KMS-11 (cell line): Measurements from ENCODE around the gene CRADD.
"Not testable (repeated sequence)": the region's sequence is repeated elsewhere in the genome, so short reads cannot be mapped to it uniquely, and the experiment has no call there.

ENCODE experiments used
- H2AFZ ChIP-seq: fragments of 200-600 bp; sonication (generic); 2 replicates; pipeline ENCODE4 v1.6.1; 2016; ENCODE audit warnings: antibody characterized with exemption, mixed run types, low read depth
- H3K27ac ChIP-seq: fragments of 200-600 bp; sonication (generic); 2 replicates; pipeline ENCODE4 v1.6.1; 2016; ENCODE audit warnings: mild to moderate bottlenecking, mixed run types
- H3K27me3 ChIP-seq: fragments of 200-600 bp; sonication (generic); 2 replicates; pipeline ENCODE4 v1.6.1; 2017; ENCODE audit warnings: mild to moderate bottlenecking, low read depth, mixed run types, moderate library complexity; ENCODE audit not compliant: insufficient read depth
- H3K36me3 ChIP-seq: fragments of 200-600 bp; sonication (generic); 2 replicates; pipeline ENCODE4 v1.6.1; 2017; ENCODE audit warnings: mild to moderate bottlenecking, mixed run types; ENCODE audit not compliant: insufficient read depth
- H3K4me1 ChIP-seq: fragments of 200-600 bp; sonication (generic); 2 replicates; pipeline ENCODE4 v1.6.1; 2016; ENCODE audit warnings: mild to moderate bottlenecking, low read depth, mixed run types; ENCODE audit not compliant: poor library complexity, severe bottlenecking
- H3K4me2 ChIP-seq: fragments of 200-600 bp; sonication (generic); 2 replicates; pipeline ENCODE4 v1.7.0; 2016; ENCODE audit warnings: mild to moderate bottlenecking, mixed run types
- H3K4me3 ChIP-seq: fragments of 200-600 bp; sonication (generic); IDR thresholded peaks from 2 replicates; pipeline ENCODE4 v1.6.1; 2017; ENCODE audit warnings: low read depth, low read length, mixed read lengths; ENCODE audit not compliant: insufficient read depth
- H3K79me2 ChIP-seq: fragments of 200-600 bp; sonication (generic); 2 replicates; pipeline ENCODE4 v1.6.1; 2016; ENCODE audit warnings: low read depth, mixed run types; ENCODE audit not compliant: insufficient read depth
- H3K9ac ChIP-seq: fragments of 200-600 bp; sonication (generic); 2 replicates; pipeline ENCODE4 v1.6.1; 2016; ENCODE audit warnings: mild to moderate bottlenecking, mixed run types
- H4K20me1 ChIP-seq: fragments of 200-600 bp; sonication (generic); 2 replicates; pipeline ENCODE4 v1.6.1; 2016; ENCODE audit warnings: mild to moderate bottlenecking, mixed run types; ENCODE audit not compliant: insufficient read depth
- CTCF ChIP-seq: fragments of 200-600 bp; sonication (generic); conservative IDR thresholded peaks from 2 replicates; pipeline ENCODE4 v1.6.1; 2017; ENCODE audit warnings: low read depth, mild to moderate bottlenecking, antibody characterized with exemption, low read length, moderate library complexity, mixed read lengths

Gene CRADD

DNA sequence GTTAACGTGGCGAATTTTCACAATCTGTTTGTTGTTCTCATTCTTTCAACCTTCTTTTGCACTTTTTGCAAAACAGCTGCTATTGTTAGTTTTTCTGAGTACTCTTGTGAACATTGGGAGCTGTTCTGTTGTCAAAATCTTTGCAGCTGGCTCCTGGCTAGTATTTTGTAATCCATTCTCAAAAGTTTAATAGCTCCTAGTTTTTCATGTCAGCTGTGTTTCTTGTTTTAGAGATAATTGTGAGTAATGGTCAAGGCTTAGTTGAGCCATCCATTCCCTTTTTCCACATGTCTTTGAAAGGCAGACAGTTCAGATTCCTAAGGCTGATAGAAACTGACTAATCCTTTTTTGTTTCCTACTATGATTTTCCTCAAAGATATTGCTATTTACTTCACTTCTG lies 39.1 kb upstream of the CRADD start:
- H3K4me1 ChIP-seq = no peaks in the 10 kb centered on the region
- H3K9ac ChIP-seq = no peak overlapping the region
- no peak overlapping the region for H3K4me3 ChIP-seq
- H3K27ac ChIP-seq = no peak overlapping the region
- H3K36me3 ChIP-seq = no peaks in the 10 kb centered on the region
- TF ChIP-seq CTCF = no peak
- H3K79me2 ChIP-seq = no peaks in the 10 kb centered on the region
- H4K20me1 ChIP-seq = no peaks in the 10 kb centered on the region
- no peaks in the 10 kb centered on the region for H3K27me3 ChIP-seq
- no peak overlapping the region for H3K4me2 ChIP-seq
- H2AFZ ChIP-seq = no peak overlapping the region

DNA sequence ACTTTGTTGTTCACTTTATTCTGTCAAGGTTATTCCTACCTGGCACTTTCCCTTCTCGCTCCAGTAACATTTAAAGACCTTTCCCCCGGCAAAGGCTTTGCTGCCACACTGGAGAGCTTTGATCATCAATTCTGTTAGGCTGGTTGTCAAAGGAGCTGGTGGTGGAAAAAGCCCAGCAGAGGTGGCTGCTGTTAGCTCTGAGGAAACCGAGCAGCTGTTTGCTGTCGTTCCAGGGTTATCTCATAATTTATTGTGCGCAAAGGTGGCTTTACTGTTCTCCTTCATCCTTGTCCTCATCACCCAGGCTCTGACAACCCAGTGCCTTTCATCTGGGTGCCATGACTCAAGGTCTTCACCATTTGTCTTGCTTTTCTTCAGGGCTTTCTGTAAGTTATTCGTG lies 38.2 kb upstream of the CRADD start:
- Histone ChIP-seq H4K20me1 (no peaks in the 10 kb centered on the region), H2AFZ (no peak overlapping the region), H3K27me3 (no peaks in the 10 kb centered on the region), H3K9ac (no peak overlapping the region), H3K4me3 (no peak overlapping the region), H3K4me2 (no peak overlapping the region), H3K36me3 (no peaks in the 10 kb centered on the region), H3K4me1 (no peaks in the 10 kb centered on the region), H3K79me2 (no peaks in the 10 kb centered on the region), H3K27ac (no peak overlapping the region)
- no peak for TF ChIP-seq CTCF

GRCh38 chr12:93639406-93639805 lies 37.8 kb upstream of the CRADD start:
- Histone ChIP-seq H3K27ac (no peak overlapping the region), H2AFZ (no peak overlapping the region), H3K27me3 (no peaks in the 10 kb centered on the region), H3K4me1 (no peaks in the 10 kb centered on the region), H4K20me1 (no peaks in the 10 kb centered on the region), H3K79me2 (no peaks in the 10 kb centered on the region), H3K9ac (no peak overlapping the region), H3K36me3 (no peaks in the 10 kb centered on the region), H3K4me2 (no peak overlapping the region), H3K4me3 (no peak overlapping the region)
- TF ChIP-seq CTCF = no peak

- not testable (repeated sequence) for H4K20me1 ChIP-seq, H3K4me2 ChIP-seq, H3K4me1 ChIP-seq, H3K4me3 ChIP-seq, H2AFZ ChIP-seq, H3K36me3 ChIP-seq, H3K9ac ChIP-seq, H3K27me3 ChIP-seq, H3K27ac ChIP-seq, H3K79me2 ChIP-seq
Observed at GRCh38 chr12:93641380-93641779, 35.8 kb upstream of the CRADD start.

GRCh38 chr12:93642751-93643150 lies 34.4 kb upstream of the CRADD start:
- Histone ChIP-seq H3K4me1 (no peaks in the 10 kb centered on the region), H3K9ac (no peak overlapping the region), H3K27ac (no peak overlapping the region), H2AFZ (no peak overlapping the region), H4K20me1 (no peaks in the 10 kb centered on the region), H3K4me2 (no peak overlapping the region), H3K27me3 (no peaks in the 10 kb centered on the region), H3K36me3 (no peaks in the 10 kb centered on the region), H3K79me2 (no peaks in the 10 kb centered on the region), H3K4me3 (no peak overlapping the region)
- no peak for TF ChIP-seq CTCF
